ENCODE data around the gene LRWD1.

Gene LRWD1

DNA sequence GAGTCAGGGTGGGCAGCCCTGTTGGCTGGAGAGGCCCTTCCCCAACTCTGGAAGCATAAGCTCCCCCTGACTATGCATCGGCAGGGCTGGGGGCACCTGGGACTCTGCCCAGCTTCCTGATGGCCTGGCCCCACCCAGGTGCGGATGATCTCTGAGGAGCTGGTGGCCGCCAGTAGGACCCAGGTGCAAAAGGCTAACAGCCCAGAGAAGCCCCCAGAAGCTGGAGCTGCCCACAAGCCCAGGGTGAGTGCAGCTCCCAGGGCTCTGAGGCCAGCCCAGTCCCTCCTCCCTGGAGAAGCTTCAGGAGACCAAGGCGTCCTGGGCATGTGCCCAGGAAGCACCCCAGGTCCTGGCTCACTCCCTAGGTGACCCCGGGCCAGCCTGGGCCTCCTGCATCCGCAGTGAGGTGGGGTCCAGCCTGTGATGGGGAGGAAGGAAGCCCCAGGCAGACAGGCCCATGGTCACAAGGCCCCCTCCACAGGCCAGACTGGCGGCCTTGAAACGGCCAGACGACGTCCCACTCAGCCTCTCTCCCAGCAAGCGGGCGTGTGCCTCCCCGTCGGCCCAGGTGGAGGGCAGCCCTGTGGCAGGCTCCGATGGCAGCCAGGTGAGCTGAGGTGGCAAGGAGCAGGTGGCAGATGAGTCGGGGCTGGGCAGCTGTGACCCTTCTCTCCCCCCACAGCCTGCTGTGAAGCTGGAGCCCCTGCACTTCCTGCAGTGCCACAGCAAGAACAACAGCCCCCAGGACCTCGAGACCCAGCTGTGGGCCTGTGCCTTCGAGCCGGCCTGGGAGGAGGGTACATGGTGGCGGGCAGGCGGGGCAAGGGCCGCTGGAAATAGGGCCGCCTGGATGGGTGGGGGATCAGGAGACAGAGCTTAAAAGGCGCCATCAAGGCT lies 3.0 kb downstream of the LRWD1 start:
- no peak overlapping the region for H3K4me3 ChIP-seq (ENCODE audit: control insufficient read depth, low read depth, low read length)
- no peak for DNase-seq (ENCODE audit: low read depth)
- TF ChIP-seq, protein P1, sequence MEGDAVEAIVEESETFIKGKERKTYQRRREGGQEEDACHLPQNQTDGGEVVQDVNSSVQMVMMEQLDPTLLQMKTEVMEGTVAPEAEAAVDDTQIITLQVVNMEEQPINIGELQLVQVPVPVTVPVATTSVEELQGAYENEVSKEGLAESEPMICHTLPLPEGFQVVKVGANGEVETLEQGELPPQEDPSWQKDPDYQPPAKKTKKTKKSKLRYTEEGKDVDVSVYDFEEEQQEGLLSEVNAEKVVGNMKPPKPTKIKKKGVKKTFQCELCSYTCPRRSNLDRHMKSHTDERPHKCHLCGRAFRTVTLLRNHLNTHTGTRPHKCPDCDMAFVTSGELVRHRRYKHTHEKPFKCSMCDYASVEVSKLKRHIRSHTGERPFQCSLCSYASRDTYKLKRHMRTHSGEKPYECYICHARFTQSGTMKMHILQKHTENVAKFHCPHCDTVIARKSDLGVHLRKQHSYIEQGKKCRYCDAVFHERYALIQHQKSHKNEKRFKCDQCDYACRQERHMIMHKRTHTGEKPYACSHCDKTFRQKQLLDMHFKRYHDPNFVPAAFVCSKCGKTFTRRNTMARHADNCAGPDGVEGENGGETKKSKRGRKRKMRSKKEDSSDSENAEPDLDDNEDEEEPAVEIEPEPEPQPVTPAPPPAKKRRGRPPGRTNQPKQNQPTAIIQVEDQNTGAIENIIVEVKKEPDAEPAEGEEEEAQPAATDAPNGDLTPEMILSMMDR (IDR thresholded peaks at IDR 0.05; ENCODE audit: control insufficient read depth, insufficient read depth, low read depth, low read length, missing control alignments): no peak

DNA sequence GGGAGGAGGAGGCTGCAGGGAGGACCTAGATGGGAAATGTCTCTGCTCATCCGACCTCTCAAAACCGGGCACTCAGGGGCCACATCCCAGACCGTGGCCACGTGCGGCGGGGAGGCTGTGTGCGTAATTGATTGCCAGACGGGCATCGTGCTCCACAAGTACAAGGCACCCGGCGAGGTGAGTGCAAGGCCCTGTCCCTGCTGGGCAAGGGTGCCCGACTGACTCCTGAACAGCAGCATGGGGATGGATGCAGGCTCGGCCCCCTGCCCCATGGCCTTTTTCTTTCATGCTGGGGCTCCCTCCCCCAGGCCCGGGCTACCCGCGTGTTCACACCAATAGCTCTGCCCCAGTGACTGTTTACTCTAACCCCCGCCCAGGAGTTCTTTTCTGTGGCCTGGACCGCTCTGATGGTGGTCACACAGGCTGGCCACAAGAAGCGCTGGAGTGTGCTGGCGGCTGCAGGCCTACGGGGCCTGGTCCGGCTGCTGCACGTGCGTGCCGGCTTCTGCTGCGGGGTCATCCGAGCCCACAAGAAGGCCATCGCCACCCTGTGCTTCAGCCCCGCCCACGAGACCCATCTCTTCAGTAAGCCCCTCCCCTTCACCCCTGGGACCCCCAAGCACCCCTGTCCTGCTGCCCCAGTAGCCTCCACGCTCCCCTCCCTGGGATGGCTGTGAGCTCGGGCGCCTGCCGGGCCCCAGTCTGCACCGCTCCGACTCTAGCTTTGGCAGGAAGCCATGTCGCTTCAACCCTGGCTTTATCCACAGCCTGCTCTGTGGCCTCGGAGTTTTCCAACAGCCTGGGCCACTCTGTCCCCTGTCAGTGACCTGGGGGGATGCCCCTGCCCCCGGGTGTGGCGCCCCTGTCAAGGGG lies 3.9 kb downstream of the LRWD1 start:
- no peak overlapping the region for H3K4me3 ChIP-seq (ENCODE audit: control insufficient read depth, low read depth, low read length)
- TF ChIP-seq, protein P1 (IDR thresholded peaks at IDR 0.05; ENCODE audit: control insufficient read depth, insufficient read depth, low read depth, low read length, missing control alignments): no peak
- DNase-seq (ENCODE audit: low read depth): no peak

DNA sequence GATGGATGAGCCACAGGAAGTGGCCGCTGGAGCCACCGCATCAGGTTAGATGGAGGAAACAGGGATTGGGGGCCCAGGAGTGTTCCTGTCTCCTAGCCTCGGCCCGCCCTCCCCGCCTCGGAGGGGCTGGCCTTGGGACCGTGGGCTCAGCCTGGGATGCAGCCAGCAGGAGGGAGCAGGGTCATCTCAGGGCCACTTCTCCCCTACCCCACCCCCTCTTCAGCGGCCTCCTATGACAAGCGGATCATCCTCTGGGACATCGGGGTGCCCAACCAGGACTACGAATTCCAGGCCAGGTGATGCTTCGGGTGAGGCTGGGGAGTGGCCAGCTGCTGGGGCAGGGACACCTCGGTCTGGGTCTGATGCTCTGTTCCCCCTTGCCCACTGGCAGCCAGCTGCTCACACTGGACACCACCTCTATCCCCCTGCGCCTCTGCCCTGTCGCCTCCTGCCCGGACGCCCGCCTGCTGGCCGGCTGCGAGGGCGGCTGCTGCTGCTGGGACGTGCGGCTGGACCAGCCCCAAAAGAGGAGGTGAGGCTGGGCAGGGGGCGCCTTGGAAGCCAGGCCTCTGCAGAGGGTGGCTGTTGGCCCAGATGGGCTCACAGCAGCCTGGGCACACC lies 4.7 kb downstream of the LRWD1 start:
- TF ChIP-seq, protein P1 (IDR thresholded peaks at IDR 0.05; ENCODE audit: control insufficient read depth, insufficient read depth, low read depth, low read length, missing control alignments): no peak
- DNase-seq (ENCODE audit: low read depth): no peak
- H3K4me3 ChIP-seq (ENCODE audit: control insufficient read depth, low read depth, low read length): no peak overlapping the region

DNA sequence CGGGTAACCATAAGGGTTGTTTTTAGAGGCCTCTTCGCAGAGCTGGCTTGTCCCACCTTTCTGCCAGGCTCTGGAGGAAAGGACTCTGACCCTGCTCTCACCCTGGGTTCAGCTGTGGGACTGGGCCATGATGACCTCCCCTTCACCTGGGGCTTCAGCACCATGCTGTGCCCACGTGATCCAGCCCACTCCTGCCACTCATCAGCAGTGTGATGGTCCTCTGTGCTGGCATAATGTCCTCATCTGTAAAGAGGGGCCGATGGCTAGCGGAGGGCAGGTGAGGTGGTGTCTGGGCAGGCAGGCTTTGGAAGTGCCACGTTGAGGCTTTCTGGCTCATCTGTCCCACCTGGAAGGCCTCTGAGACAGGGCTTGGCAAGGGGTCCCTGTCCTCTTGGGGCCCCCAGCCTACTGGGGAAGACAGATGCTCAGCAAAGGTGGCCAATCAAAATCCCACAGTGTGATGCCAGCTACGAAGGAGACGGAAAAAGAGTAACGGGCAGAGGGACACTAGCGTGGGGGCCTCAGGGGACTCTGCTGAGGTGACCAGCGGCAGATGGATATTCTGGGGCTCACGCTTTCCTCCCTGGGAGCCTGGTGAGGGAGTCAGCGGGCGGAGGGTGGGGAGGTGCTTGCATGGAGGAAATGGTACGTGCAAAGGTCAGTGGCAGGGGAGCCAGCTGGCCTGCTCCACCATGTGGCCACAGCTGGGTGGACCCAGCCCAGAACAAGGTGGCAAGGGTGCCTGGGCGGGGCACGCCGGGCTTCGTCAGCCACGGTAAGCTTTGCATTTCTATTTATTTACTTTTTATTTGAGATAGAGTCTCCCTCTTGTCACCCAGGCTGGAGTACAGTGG lies 5.4 kb downstream of the LRWD1 start:
- H3K4me3 ChIP-seq (ENCODE audit: control insufficient read depth, low read depth, low read length): no peak overlapping the region
- TF ChIP-seq, protein P1 (IDR thresholded peaks at IDR 0.05; ENCODE audit: control insufficient read depth, insufficient read depth, low read depth, low read length, missing control alignments): no peak
- DNase-seq (ENCODE audit: low read depth): no peak

DNA sequence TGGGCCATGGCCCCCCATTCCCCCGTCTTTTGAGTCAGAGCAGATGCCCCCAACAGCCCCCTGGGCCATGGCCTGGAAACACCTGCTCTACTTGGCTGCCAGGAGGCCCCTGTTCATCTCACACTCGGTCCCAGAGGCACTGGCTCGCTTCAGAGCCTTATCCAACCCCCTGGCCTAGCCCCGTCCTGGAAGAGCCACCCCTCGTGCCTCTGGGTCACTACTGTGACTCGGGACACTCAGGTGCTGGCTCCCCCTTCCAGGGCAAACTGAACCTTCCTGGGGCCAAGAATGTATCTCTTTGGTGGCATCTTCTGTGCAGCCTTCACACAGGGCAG lies 7.0 kb downstream of the LRWD1 start:
- no peak overlapping the region for H3K4me3 ChIP-seq (ENCODE audit: control insufficient read depth, low read depth, low read length)
- DNase-seq (ENCODE audit: low read depth): no peak
- TF ChIP-seq, protein P1 (IDR thresholded peaks at IDR 0.05; ENCODE audit: control insufficient read depth, insufficient read depth, low read depth, low read length, missing control alignments): no peak
